HepG2 (cell line): Measurements from ENCODE around the gene ACER3. TPM values are rescaled to one million over a fixed set of nuclear protein-coding genes. Genes with fewer than 3 reads are reported as not detected.
A peak's percentile ranks its signal among the peaks of the same experiment; 100 is the strongest.

Experiments used
- ETV5 ChIP-seq: IDR thresholded peaks from 2 replicates; pipeline ENCODE4 v1.6.1; 2018; ENCODE audit warnings: missing biosample characterization, missing genetic modification reagents, inconsistent platforms, borderline replicate concordance
- GFI1 ChIP-seq: sonication (generic); formaldehyde crosslinking; IDR thresholded peaks from 2 replicates; pipeline ENCODE4 v1.5.0; 2020; ENCODE audit warnings: missing genetic modification reagents, mild to moderate bottlenecking, borderline replicate concordance
- KLF11 ChIP-seq: IDR thresholded peaks from 2 replicates; pipeline ENCODE4 v1.6.1; 2016; ENCODE audit warnings: missing compliant biosample characterization
- MAFF ChIP-seq: IDR thresholded peaks from 2 replicates; pipeline ENCODE4 v1.6.1; 2011; ENCODE audit warnings: low read depth, low read length, improper control_type of control experiment
- RBAK ChIP-seq: sonication (generic); formaldehyde crosslinking; IDR thresholded peaks from 2 replicates; pipeline ENCODE4 v1.5.1; 2020; ENCODE audit warnings: mild to moderate bottlenecking, missing genetic modification reagents
- TCF7L2 ChIP-seq: IDR thresholded peaks from 2 replicates; pipeline ENCODE4 v1.6.1; 2011; ENCODE audit warnings: mild to moderate bottlenecking, low read depth, low read length, moderate library complexity
- YEATS4 ChIP-seq: sonication (generic); formaldehyde crosslinking; IDR thresholded peaks from 2 replicates; pipeline ENCODE4 v1.4.0; 2020; ENCODE audit warnings: missing genetic modification reagents, borderline replicate concordance
- ZBTB20 ChIP-seq: sonication (generic); formaldehyde crosslinking; IDR thresholded peaks from 2 replicates; pipeline ENCODE4 v1.8.1; 2023; ENCODE audit warnings: missing genetic modification reagents, low read depth, mild to moderate bottlenecking, borderline replicate concordance
- ZNF350 ChIP-seq: sonication (generic); formaldehyde crosslinking; IDR thresholded peaks from 2 replicates; pipeline ENCODE4 v1.4.0; 2020; ENCODE audit warnings: mild to moderate bottlenecking, low read depth, missing genetic modification reagents, borderline replicate concordance
- ZNF446 ChIP-seq: sonication (generic); formaldehyde crosslinking; IDR thresholded peaks from 2 replicates; pipeline ENCODE4 v1.5.0; 2020; ENCODE audit warnings: mild to moderate bottlenecking, missing genetic modification reagents
- ZNF543 ChIP-seq: sonication (generic); formaldehyde crosslinking; IDR thresholded peaks from 2 replicates; pipeline ENCODE4 v1.4.0; 2020; ENCODE audit warnings: mild to moderate bottlenecking, missing genetic modification reagents
- ZNF605 ChIP-seq: sonication (generic); formaldehyde crosslinking; IDR thresholded peaks from 2 replicates; pipeline ENCODE4 v1.8.0; 2022; ENCODE audit warnings: mild to moderate bottlenecking, missing genetic modification reagents
- ZNF781 ChIP-seq: sonication (generic); formaldehyde crosslinking; IDR thresholded peaks from 2 replicates; pipeline ENCODE4 v1.5.1; 2020; ENCODE audit warnings: borderline replicate concordance, mild to moderate bottlenecking, missing genetic modification reagents; ENCODE audit errors: not compliant biosample characterization
- ZNF790 ChIP-seq: sonication (generic); formaldehyde crosslinking; IDR thresholded peaks from 2 replicates; pipeline ENCODE4 v1.8.0; 2022; ENCODE audit warnings: missing genetic modification reagents, mild to moderate bottlenecking, borderline replicate concordance
- polyA plus RNA-seq, 8 experiments: library from polyadenylated mRNA; depleted of rRNA in 3 of 8; stranded (reverse) in 7 of 8; unstranded in 1 of 8; fragments of >200 nt; fragmentation: Illumina TruSeq in 4 of 8; extraction: Trizol in 4 of 8; gene quantifications; 2 replicates each; pipeline versions ENCODE4 v1.2.1 to v1.2.3, GENCODE V29; 2011 to 2016; ENCODE audit warnings: low read depth in 4 of 8, missing spikeins in 1 of 8, mixed read lengths in 1 of 8; ENCODE audit not compliant: insufficient read depth in 1 of 8
- total RNA-seq, 5 experiments: library from RNA; depleted of rRNA; stranded (reverse); fragments of >200 nt; fragmentation: Illumina TruSeq; extraction: Trizol; gene quantifications; 2 replicates each; pipeline ENCODE4 v1.2.3, GENCODE V29; 2016; ENCODE audit warnings: low read depth in 1 of 5
- TF ChIP-seq, protein P1 (sequence below): IDR thresholded peaks from 2 replicates; pipeline ENCODE4 v1.6.1; 2016
- TF ChIP-seq, protein P2 (sequence below): sonication (generic); formaldehyde crosslinking; IDR thresholded peaks from 2 replicates; pipeline ENCODE4 v1.4.0; 2020; ENCODE audit warnings: mild to moderate bottlenecking, missing genetic modification reagents
- TF ChIP-seq, protein P3 (sequence below): sonication (generic); formaldehyde crosslinking; IDR thresholded peaks from 2 replicates; pipeline ENCODE4 v1.4.0; 2020; ENCODE audit warnings: missing genetic modification reagents
- TF ChIP-seq, protein P4 (sequence below): sonication (generic); formaldehyde crosslinking; IDR thresholded peaks from 2 replicates; pipeline ENCODE4 v1.9.0; 2021; ENCODE audit warnings: missing genetic modification reagents, mild to moderate bottlenecking, borderline replicate concordance
- TF ChIP-seq, protein P5 (sequence below): sonication (generic); formaldehyde crosslinking; IDR thresholded peaks from 2 replicates; pipeline ENCODE4 v1.5.1; 2020; ENCODE audit warnings: missing genetic modification reagents, mild to moderate bottlenecking, borderline replicate concordance
- TF ChIP-seq, protein P6 (sequence below): sonication (generic); formaldehyde crosslinking; IDR thresholded peaks from 2 replicates; pipeline ENCODE4 v1.4.0; 2020; ENCODE audit warnings: missing genetic modification reagents
- TF ChIP-seq, protein P7 (sequence below): IDR thresholded peaks from 2 replicates; pipeline ENCODE4 v1.6.1; 2016; ENCODE audit warnings: mild to moderate bottlenecking, missing biosample characterization, missing genetic modification reagents

ACER3 gene
- total and polyA plus RNA-seq, 2 of the 13 experiments (the other 11 are each of a cell fraction or from before 2014, with no cell fraction given), result 6.0 to 9.8 TPM

DNA sequence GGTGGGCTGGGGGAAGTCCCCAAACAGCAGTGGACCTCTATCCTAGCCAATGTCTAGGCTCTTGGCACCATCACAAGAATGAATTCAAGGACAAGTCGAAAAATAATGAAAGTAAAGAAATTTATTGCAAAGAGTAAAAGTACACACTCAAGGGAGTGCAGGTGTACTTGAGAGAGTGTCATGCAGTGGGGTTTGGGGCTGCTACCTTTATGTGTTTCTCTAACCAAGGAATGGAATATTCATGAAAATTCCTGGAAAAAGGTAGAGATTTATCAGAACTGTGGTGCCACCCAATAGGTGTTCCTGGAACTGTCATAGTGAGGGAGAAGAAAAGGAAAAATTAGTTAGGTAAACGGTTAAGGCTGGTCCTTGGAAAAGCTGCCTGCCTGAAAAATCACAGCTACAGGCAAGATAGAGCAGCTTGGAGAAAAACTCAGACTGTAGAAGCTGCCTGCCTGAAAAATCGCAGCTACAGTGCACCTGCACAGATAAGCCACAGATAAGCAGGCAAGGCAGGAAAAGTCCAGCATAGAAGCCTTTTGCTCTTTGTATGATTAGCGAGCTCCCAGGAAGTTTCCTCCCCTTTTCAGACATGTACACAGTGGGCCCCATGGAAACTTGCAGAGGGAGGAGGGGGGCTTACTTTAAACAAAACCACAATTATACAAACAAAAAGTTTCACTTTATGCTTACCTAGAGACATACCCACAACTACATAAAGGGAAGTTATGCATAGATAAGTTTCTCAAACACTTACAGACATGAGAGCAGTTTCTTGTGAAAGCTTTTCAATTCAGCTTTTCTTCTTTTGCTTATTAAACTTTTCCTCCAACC is 102.1 kb downstream of the ACER3 start (continued):
- TF ChIP-seq, protein P1, sequence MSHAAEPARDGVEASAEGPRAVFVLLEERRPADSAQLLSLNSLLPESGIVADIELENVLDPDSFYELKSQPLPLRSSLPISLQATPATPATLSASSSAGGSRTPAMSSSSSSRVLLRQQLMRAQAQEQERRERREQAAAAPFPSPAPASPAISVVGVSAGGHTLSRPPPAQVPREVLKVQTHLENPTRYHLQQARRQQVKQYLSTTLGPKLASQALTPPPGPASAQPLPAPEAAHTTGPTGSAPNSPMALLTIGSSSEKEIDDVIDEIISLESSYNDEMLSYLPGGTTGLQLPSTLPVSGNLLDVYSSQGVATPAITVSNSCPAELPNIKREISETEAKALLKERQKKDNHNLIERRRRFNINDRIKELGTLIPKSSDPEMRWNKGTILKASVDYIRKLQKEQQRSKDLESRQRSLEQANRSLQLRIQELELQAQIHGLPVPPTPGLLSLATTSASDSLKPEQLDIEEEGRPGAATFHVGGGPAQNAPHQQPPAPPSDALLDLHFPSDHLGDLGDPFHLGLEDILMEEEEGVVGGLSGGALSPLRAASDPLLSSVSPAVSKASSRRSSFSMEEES (CRISPR knock-in tag), result no peak
- TF ChIP-seq, protein P2, sequence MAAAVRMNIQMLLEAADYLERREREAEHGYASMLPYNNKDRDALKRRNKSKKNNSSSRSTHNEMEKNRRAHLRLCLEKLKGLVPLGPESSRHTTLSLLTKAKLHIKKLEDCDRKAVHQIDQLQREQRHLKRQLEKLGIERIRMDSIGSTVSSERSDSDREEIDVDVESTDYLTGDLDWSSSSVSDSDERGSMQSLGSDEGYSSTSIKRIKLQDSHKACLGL (CRISPR knock-in tag), result no peak
- no peak for TF ChIP-seq TCF7L2
- TF ChIP-seq, protein P3, sequence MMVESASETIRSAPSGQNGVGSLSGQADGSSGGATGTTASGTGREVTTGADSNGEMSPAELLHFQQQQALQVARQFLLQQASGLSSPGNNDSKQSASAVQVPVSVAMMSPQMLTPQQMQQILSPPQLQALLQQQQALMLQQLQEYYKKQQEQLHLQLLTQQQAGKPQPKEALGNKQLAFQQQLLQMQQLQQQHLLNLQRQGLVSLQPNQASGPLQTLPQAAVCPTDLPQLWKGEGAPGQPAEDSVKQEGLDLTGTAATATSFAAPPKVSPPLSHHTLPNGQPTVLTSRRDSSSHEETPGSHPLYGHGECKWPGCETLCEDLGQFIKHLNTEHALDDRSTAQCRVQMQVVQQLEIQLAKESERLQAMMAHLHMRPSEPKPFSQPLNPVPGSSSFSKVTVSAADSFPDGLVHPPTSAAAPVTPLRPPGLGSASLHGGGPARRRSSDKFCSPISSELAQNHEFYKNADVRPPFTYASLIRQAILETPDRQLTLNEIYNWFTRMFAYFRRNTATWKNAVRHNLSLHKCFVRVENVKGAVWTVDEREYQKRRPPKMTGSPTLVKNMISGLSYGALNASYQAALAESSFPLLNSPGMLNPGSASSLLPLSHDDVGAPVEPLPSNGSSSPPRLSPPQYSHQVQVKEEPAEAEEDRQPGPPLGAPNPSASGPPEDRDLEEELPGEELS (CRISPR knock-in tag), result peak; percentile 92
- TF ChIP-seq ZNF446 (CRISPR knock-in tag), result no peak
- TF ChIP-seq ETV5, result peak; percentile 91
- TF ChIP-seq, protein P4, sequence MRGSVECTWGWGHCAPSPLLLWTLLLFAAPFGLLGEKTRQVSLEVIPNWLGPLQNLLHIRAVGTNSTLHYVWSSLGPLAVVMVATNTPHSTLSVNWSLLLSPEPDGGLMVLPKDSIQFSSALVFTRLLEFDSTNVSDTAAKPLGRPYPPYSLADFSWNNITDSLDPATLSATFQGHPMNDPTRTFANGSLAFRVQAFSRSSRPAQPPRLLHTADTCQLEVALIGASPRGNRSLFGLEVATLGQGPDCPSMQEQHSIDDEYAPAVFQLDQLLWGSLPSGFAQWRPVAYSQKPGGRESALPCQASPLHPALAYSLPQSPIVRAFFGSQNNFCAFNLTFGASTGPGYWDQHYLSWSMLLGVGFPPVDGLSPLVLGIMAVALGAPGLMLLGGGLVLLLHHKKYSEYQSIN (CRISPR knock-in tag), result no peak
- TF ChIP-seq GFI1 (CRISPR knock-in tag), result peak; percentile 98
- no peak for TF ChIP-seq MAFF
- no peak for TF ChIP-seq KLF11 (CRISPR knock-in tag)
- TF ChIP-seq ZNF605 (CRISPR knock-in tag), result no peak
- TF ChIP-seq, protein P5, sequence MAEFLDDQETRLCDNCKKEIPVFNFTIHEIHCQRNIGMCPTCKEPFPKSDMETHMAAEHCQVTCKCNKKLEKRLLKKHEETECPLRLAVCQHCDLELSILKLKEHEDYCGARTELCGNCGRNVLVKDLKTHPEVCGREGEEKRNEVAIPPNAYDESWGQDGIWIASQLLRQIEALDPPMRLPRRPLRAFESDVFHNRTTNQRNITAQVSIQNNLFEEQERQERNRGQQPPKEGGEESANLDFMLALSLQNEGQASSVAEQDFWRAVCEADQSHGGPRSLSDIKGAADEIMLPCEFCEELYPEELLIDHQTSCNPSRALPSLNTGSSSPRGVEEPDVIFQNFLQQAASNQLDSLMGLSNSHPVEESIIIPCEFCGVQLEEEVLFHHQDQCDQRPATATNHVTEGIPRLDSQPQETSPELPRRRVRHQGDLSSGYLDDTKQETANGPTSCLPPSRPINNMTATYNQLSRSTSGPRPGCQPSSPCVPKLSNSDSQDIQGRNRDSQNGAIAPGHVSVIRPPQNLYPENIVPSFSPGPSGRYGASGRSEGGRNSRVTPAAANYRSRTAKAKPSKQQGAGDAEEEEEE (CRISPR knock-in tag), result no peak
- no peak for TF ChIP-seq ZNF543 (CRISPR knock-in tag)
- TF ChIP-seq, protein P6, sequence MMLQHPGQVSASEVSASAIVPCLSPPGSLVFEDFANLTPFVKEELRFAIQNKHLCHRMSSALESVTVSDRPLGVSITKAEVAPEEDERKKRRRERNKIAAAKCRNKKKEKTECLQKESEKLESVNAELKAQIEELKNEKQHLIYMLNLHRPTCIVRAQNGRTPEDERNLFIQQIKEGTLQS, result no peak
- peak; percentile 21; the same call in 1 of the 2 replicates for TF ChIP-seq YEATS4 (CRISPR knock-in tag)
- no peak for TF ChIP-seq RBAK (CRISPR knock-in tag)
- TF ChIP-seq ZNF790 (CRISPR knock-in tag), result no peak
- TF ChIP-seq ZBTB20 (CRISPR knock-in tag), result 0 out of 2 replicates have a peak, but pooled peaks have one; percentile 35
- no peak for TF ChIP-seq ZNF781 (CRISPR knock-in tag)
- TF ChIP-seq, protein P7, sequence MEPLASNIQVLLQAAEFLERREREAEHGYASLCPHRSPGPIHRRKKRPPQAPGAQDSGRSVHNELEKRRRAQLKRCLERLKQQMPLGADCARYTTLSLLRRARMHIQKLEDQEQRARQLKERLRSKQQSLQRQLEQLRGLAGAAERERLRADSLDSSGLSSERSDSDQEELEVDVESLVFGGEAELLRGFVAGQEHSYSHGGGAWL, result no peak
- TF ChIP-seq ZNF350 (CRISPR knock-in tag), result no peak
